Mucosa of rectum (tissue), 2 donors: ENCODE data around the gene EXD3.

Experiments
- H3K27ac ChIP-seq, 2 donors: one replicate each; pipeline ENCODE4 v1.7.0; 2013; ENCODE audit warnings: inconsistent platforms in 2 of 2, low read depth in 2 of 2, low read length in 2 of 2
- H3K27me3 ChIP-seq, 2 donors: one replicate each; pipeline ENCODE4 v1.7.0; 2013; ENCODE audit warnings: low read length in 2 of 2; ENCODE audit not compliant: control insufficient read depth in 2 of 2, insufficient read depth in 2 of 2
- H3K36me3 ChIP-seq, 2 donors: one replicate each; pipeline ENCODE4 v1.7.0; 2013; ENCODE audit warnings: low read length in 2 of 2; ENCODE audit not compliant: control insufficient read depth in 2 of 2, insufficient read depth in 2 of 2
- H3K4me1 ChIP-seq, 2 donors: one replicate each; pipeline ENCODE4 v1.7.0; 2013; ENCODE audit warnings: low read length in 2 of 2, mild to moderate bottlenecking in 1 of 2; ENCODE audit not compliant: control insufficient read depth in 2 of 2, insufficient read depth in 2 of 2
- H3K4me3 ChIP-seq, 2 donors: one replicate each; pipeline ENCODE4 v1.7.0; 2013; ENCODE audit warnings: low read length in 2 of 2
- H3K9ac ChIP-seq, 2 donors: one replicate each; pipeline ENCODE4 v1.7.0; 2013; ENCODE audit warnings: low read length in 2 of 2, low read depth in 1 of 2, mild to moderate bottlenecking in 1 of 2
- H3K9me3 ChIP-seq, 2 donors: one replicate each; pipeline ENCODE4 v1.7.0; 2013; ENCODE audit warnings: low read length in 2 of 2; ENCODE audit not compliant: control insufficient read depth in 2 of 2
- donor health status: healthy.
- donor health status: Normal muscosa, but diverticular disease.

The EXD3 gene

GRCh38 chr9:137357166-137357565, 65.8 kb downstream of the EXD3 start:
- Histone ChIP-seq H3K9me3 (peaks cover 3 to 5% of the 10 kb centered on the region in 2 donors), H3K36me3 (peaks cover 0 to 3% of the 10 kb centered on the region in 2 donors), H3K4me3 (no peak overlapping the region), H3K4me1 (no peaks in the 10 kb centered on the region), H3K27ac (no peak overlapping the region), H3K27me3 (no peaks in the 10 kb centered on the region), H3K9ac (no peak overlapping the region)

GRCh38 chr9:137355761-137356365, 67.1 kb downstream of the EXD3 start:
- H3K36me3 ChIP-seq: peaks cover 0 to 3% of the 10 kb centered on the region in 2 donors
- H3K4me3 ChIP-seq: no peak overlapping the region
- H3K27me3 ChIP-seq: no peaks in the 10 kb centered on the region
- no peaks in the 10 kb centered on the region for H3K4me1 ChIP-seq
- H3K9me3 ChIP-seq: peaks cover 3 to 5% of the 10 kb centered on the region in 2 donors
- H3K27ac ChIP-seq: no peak overlapping the region
- H3K9ac ChIP-seq: no peak overlapping the region

GRCh38 chr9:137354845-137355760, 67.9 kb downstream of the EXD3 start:
- H3K27ac ChIP-seq: no peak overlapping the region
- H3K4me3 ChIP-seq: no peak overlapping the region

GRCh38 chr9:137354153-137354844, 68.7 kb downstream of the EXD3 start:
- Histone ChIP-seq H3K9me3 (peaks cover 3 to 5% of the 10 kb centered on the region in 2 donors), H3K4me1 (no peaks in the 10 kb centered on the region), H3K9ac (no peak overlapping the region), H3K4me3 (no peak overlapping the region), H3K27me3 (no peaks in the 10 kb centered on the region), H3K27ac (no peak overlapping the region), H3K36me3 (peaks cover 0 to 3% of the 10 kb centered on the region in 2 donors)

More at GRCh38 chr9:137354845-137355760, 67.9 kb downstream of the EXD3 start:
- Histone ChIP-seq H3K4me1 (no peaks in the 10 kb centered on the region), H3K36me3 (peaks cover 0 to 3% of the 10 kb centered on the region in 2 donors), H3K27me3 (no peaks in the 10 kb centered on the region), H3K9ac (no peak overlapping the region), H3K9me3 (peaks cover 3 to 5% of the 10 kb centered on the region in 2 donors)

GRCh38 chr9:137353223-137354152, 69.5 kb downstream of the EXD3 start:
- no peak overlapping the region for H3K27ac ChIP-seq

GRCh38 chr9:137352511-137353222, 70.3 kb downstream of the EXD3 start:
- no peaks in the 10 kb centered on the region for H3K4me1 ChIP-seq
- no peaks in the 10 kb centered on the region for H3K27me3 ChIP-seq
- no peak overlapping the region for H3K4me3 ChIP-seq
- peaks cover 0 to 4% of the 10 kb centered on the region in 2 donors for H3K36me3 ChIP-seq
- no peak overlapping the region for H3K9ac ChIP-seq
- peaks cover 3 to 5% of the 10 kb centered on the region in 2 donors for H3K9me3 ChIP-seq
- H3K27ac ChIP-seq: no peak overlapping the region

More at GRCh38 chr9:137353223-137354152, 69.5 kb downstream of the EXD3 start:
- Histone ChIP-seq H3K4me1 (no peaks in the 10 kb centered on the region), H3K4me3 (no peak overlapping the region), H3K9ac (no peak overlapping the region), H3K9me3 (peaks cover 3 to 5% of the 10 kb centered on the region in 2 donors), H3K36me3 (peaks cover 0 to 3% of the 10 kb centered on the region in 2 donors), H3K27me3 (no peaks in the 10 kb centered on the region)

GRCh38 chr9:137351781-137352501, 71.0 kb downstream of the EXD3 start:
- Histone ChIP-seq H3K27me3 (no peaks in the 10 kb centered on the region), H3K4me3 (no peak overlapping the region), H3K9ac (no peak overlapping the region), H3K36me3 (peaks cover 0 to 4% of the 10 kb centered on the region in 2 donors), H3K27ac (no peak overlapping the region), H3K4me1 (no peaks in the 10 kb centered on the region), H3K9me3 (peaks cover 2 to 3% of the 10 kb centered on the region in 2 donors)

- no peak overlapping the region for H3K9ac ChIP-seq
- H3K27ac ChIP-seq: no peak overlapping the region
- peaks cover 0 to 3% of the 10 kb centered on the region in 2 donors for H3K9me3 ChIP-seq
- no peaks in the 10 kb centered on the region for H3K27me3 ChIP-seq
- no peak overlapping the region for H3K4me3 ChIP-seq
- H3K4me1 ChIP-seq: no peaks in the 10 kb centered on the region
- peaks cover 0 to 4% of the 10 kb centered on the region in 2 donors for H3K36me3 ChIP-seq
These were observed 72.0 kb downstream of the EXD3 start for GRCh38 chr9:137350696-137351584.
